Measurements from ENCODE around the gene TXNRD2.

Gene TXNRD2

GRCh38 chr22:19977296-19978243, 36.0 kb upstream of the TXNRD2 start:
- FAIRE-seq (no peak), DNase-seq (ENCODE audit: insufficient read length) (no peak)
- no peak for TF ChIP-seq TAF1 (IDR thresholded peaks at IDR 0.05; ENCODE audit: borderline replicate concordance, low read depth, low read length)

GRCh38 chr22:19976671-19977070, 35.1 kb upstream of the TXNRD2 start:
- TF ChIP-seq TAF1 (IDR thresholded peaks at IDR 0.05; ENCODE audit: borderline replicate concordance, low read depth, low read length) (no peak), POLR2A (IDR thresholded peaks at IDR 0.05; ENCODE audit: low read depth, low read length) (no peak), POLR2AphosphoS5 (IDR thresholded peaks at IDR 0.05; ENCODE audit: low read depth, low read length) (no peak)
- FAIRE-seq (no peak), DNase-seq (ENCODE audit: insufficient read length) (no peak)

GRCh38 chr22:19975707-19976035, 34.1 kb upstream of the TXNRD2 start:
- FAIRE-seq: no peak
- no peak for DNase-seq (ENCODE audit: insufficient read length)
- TF ChIP-seq TAF1 (IDR thresholded peaks at IDR 0.05; ENCODE audit: borderline replicate concordance, low read depth, low read length) (no peak), POLR2AphosphoS5 (IDR thresholded peaks at IDR 0.05; ENCODE audit: low read depth, low read length) (no peak), POLR2A (IDR thresholded peaks at IDR 0.05; ENCODE audit: low read depth, low read length) (no peak)

GRCh38 chr22:19974935-19975706, 33.5 kb upstream of the TXNRD2 start:
- no peak for TF ChIP-seq TAF1 (IDR thresholded peaks at IDR 0.05; ENCODE audit: borderline replicate concordance, low read depth, low read length)
- no peak for TF ChIP-seq POLR2A (IDR thresholded peaks at IDR 0.05; ENCODE audit: low read depth, low read length)
- TF ChIP-seq POLR2AphosphoS5 (IDR thresholded peaks at IDR 0.05; ENCODE audit: low read depth, low read length): no peak

GRCh38 chr22:19974268-19974861, 32.7 kb upstream of the TXNRD2 start:
- FAIRE-seq: peak; percentile 57
- TF ChIP-seq POLR2A (IDR thresholded peaks at IDR 0.05; ENCODE audit: low read depth, low read length): no peak
- no peak for TF ChIP-seq TAF1 (IDR thresholded peaks at IDR 0.05; ENCODE audit: borderline replicate concordance, low read depth, low read length)
- TF ChIP-seq POLR2AphosphoS5 (IDR thresholded peaks at IDR 0.05; ENCODE audit: low read depth, low read length): no peak

More at GRCh38 chr22:19974935-19975706, 33.5 kb upstream of the TXNRD2 start:
- DNase-seq (ENCODE audit: insufficient read length) (no peak), FAIRE-seq (no peak)

GRCh38 chr22:19973551-19974267, 32.1 kb upstream of the TXNRD2 start:
- FAIRE-seq (no peak), DNase-seq (ENCODE audit: insufficient read length) (no peak)
- TF ChIP-seq POLR2AphosphoS5 (IDR thresholded peaks at IDR 0.05; ENCODE audit: low read depth, low read length): no peak
- no peak for TF ChIP-seq POLR2A (IDR thresholded peaks at IDR 0.05; ENCODE audit: low read depth, low read length)
- TF ChIP-seq TAF1 (IDR thresholded peaks at IDR 0.05; ENCODE audit: borderline replicate concordance, low read depth, low read length): no peak

More at GRCh38 chr22:19974268-19974861, 32.7 kb upstream of the TXNRD2 start:
- DNase-seq (ENCODE audit: insufficient read length): peak; percentile 81

- DNase-seq (ENCODE audit: insufficient read length): no peak
- FAIRE-seq: no peak
- TF ChIP-seq POLR2AphosphoS5 (IDR thresholded peaks at IDR 0.05; ENCODE audit: low read depth, low read length) (no peak), POLR2A (IDR thresholded peaks at IDR 0.05; ENCODE audit: low read depth, low read length) (no peak), TAF1 (IDR thresholded peaks at IDR 0.05; ENCODE audit: borderline replicate concordance, low read depth, low read length) (no peak)
These were observed 31.3 kb upstream of the TXNRD2 start for GRCh38 chr22:19972652-19973550.

- FAIRE-seq (no peak), DNase-seq (ENCODE audit: insufficient read length) (no peak)
- TF ChIP-seq POLR2AphosphoS5 (IDR thresholded peaks at IDR 0.05; ENCODE audit: low read depth, low read length): no peak
- TF ChIP-seq TAF1 (IDR thresholded peaks at IDR 0.05; ENCODE audit: borderline replicate concordance, low read depth, low read length): no peak
- TF ChIP-seq POLR2A (IDR thresholded peaks at IDR 0.05; ENCODE audit: low read depth, low read length): no peak
These were observed 30.6 kb upstream of the TXNRD2 start for GRCh38 chr22:19972251-19972650.

- DNase-seq (ENCODE audit: insufficient read length): no peak
- FAIRE-seq: no peak
- TF ChIP-seq TAF1 (IDR thresholded peaks at IDR 0.05; ENCODE audit: borderline replicate concordance, low read depth, low read length) (no peak), POLR2AphosphoS5 (IDR thresholded peaks at IDR 0.05; ENCODE audit: low read depth, low read length) (no peak), POLR2A (IDR thresholded peaks at IDR 0.05; ENCODE audit: low read depth, low read length) (no peak)
These were observed 29.9 kb upstream of the TXNRD2 start for GRCh38 chr22:19971276-19972124.
